Activated CD4-positive, alpha-beta T cell treated with anti-CD3 and anti-CD28 coated beads, Interleukin-2, Interleukin-6, amounts not matched to agents 100 ng/mL and 50 ng/mL, durations not matched to agents 16 hours and 8 hours (primary cell): Measurements from ENCODE around the gene NSG2.

Experiments used
- DNase-seq: peaks from one replicate; pipeline ENCODE4 v3.0.0-alpha.2; 2020

NSG2 gene

DNA sequence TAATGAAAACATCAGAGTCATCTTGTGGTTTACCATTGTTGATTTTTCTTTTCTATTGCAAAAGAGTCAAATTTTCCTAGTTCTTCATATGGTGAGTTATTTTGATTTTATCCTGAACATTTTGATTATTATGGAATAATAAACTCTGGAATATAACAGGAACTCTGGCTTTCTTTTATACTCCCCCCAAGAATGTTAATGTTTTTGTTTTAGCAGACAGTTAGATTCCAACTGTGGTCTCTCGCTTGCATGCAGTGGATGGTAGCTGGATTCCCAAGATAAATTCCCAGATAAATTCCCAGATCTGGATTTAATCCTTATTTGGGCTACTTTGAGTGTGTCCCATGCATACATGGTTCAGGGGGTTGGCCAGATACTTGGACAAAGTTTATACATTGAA lies 109.8 kb downstream of the NSG2 start:
- DNase-seq: no peak

DNA sequence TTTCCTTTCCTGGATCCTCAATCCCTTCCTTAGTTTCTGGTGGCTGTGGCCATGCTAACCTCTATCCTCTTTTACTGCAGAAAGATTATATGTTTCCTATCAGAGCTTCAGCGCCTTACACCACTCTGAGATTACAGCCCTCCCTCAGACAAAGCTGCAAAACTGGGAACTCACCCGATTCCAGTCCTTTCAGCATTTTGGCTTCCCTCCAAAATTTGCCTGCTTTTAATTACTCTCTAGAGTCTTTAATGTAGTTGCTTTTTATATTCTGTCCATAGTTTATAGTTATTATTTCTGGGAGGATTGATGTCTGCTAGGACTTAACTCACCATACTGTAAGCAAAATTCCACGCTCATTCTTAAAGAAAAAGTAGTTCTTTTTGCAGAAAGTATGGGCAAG lies 110.2 kb downstream of the NSG2 start:
- no peak for DNase-seq

DNA sequence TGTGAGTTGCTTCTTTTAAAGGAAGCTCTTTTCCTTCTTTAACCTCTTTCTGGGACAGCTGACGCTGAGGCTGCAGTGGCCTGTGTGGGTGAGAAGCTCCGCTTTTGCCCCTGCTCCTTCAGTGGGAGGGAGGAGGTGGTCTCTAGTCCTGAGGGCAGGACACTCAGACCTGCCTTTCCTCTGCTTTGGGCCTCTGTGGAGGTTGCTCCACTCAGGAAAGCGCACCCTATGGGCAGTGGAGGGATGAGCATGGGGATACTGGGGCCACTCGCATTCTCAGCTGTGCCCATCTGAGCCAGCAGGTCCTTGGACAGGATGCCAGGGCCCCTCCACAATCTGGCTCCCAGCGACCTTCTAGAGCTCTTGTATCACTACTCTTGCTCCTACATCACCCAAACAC lies 111.5 kb downstream of the NSG2 start:
- no peak for DNase-seq
